Uterus (tissue), 2 donors: ENCODE data around the gene PRMT7.

ENCODE experiments used
- POLR2A ChIP-seq, 2 donors: fragments of 450-650 bp; IDR thresholded peaks; one replicate each; pipeline ENCODE4 v1.6.1; 2016; ENCODE audit warnings: antibody characterized with exemption in 2 of 2, mild to moderate bottlenecking in 1 of 2, moderate library complexity in 1 of 2
- TF ChIP-seq, protein P1 (sequence below), 4 experiments: fragments of 200-600 bp in 2 of 4; fragments of 450-650 bp in 2 of 4; sonication (generic) in 2 of 4; IDR thresholded peaks; one replicate each; pipeline ENCODE4 v1.5.1; 2016 to 2019; ENCODE audit warnings: antibody characterized with exemption in 4 of 4, mild to moderate bottlenecking in 2 of 4, moderate library complexity in 1 of 4

DNA sequence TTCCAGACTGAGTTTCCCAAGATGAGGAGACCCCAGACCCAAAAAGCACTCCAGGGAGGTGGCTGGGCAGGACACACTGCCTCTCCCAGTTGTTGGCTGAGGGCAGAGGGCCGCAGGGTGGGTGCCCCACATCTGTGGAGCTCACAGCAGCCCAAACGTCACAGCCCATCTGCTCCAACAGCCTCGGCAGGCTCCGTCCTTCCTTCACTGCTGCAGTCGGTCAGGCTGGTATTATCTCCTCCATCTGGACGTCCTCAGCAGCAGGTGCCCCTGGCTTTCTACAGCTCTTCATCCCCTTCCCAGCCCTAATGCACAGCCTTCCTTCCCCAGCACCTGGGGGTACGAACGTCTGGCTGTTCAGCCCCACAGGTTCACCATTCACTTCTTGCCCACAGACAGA lies 55.2 kb downstream of the PRMT7 start:
- TF ChIP-seq, protein P1, sequence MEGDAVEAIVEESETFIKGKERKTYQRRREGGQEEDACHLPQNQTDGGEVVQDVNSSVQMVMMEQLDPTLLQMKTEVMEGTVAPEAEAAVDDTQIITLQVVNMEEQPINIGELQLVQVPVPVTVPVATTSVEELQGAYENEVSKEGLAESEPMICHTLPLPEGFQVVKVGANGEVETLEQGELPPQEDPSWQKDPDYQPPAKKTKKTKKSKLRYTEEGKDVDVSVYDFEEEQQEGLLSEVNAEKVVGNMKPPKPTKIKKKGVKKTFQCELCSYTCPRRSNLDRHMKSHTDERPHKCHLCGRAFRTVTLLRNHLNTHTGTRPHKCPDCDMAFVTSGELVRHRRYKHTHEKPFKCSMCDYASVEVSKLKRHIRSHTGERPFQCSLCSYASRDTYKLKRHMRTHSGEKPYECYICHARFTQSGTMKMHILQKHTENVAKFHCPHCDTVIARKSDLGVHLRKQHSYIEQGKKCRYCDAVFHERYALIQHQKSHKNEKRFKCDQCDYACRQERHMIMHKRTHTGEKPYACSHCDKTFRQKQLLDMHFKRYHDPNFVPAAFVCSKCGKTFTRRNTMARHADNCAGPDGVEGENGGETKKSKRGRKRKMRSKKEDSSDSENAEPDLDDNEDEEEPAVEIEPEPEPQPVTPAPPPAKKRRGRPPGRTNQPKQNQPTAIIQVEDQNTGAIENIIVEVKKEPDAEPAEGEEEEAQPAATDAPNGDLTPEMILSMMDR (IDR thresholded peaks at IDR 0.05): no peak
- TF ChIP-seq POLR2A (IDR thresholded peaks at IDR 0.05): no peak
